ENCODE data around the gene UBE4A.
"Not testable (repeated sequence)": the region's sequence is repeated elsewhere in the genome, so short reads cannot be mapped to it uniquely, and the experiment has no call there.

Gene UBE4A

DNA sequence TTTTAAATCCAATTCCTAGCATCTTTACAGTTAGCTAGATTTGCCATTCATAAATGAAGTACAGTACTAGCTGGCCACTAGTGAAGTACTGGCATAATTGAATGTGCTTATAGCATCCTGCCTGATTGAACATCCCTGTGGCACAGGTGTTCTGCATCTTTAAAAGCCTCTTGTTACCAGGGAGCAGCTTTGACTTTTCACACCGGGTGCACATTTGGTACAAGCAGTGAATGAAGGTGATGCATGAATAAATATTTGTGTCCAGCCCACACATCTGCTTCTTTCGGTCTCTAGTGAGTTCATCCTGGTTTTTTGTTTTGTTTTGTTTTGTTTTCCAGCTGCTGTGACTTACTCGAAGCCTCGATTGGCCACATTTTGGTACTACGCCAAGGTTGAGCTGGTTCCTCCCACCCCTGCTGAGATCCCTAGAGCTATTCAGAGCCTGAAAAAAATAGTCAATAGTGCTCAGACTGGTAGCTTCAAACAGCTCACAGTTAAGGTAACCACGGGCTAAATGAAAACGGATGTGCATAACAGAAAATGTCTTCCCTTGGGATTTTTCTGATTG is 47.3 kb downstream of the UBE4A start:
- DNase-seq: no peak

DNA sequence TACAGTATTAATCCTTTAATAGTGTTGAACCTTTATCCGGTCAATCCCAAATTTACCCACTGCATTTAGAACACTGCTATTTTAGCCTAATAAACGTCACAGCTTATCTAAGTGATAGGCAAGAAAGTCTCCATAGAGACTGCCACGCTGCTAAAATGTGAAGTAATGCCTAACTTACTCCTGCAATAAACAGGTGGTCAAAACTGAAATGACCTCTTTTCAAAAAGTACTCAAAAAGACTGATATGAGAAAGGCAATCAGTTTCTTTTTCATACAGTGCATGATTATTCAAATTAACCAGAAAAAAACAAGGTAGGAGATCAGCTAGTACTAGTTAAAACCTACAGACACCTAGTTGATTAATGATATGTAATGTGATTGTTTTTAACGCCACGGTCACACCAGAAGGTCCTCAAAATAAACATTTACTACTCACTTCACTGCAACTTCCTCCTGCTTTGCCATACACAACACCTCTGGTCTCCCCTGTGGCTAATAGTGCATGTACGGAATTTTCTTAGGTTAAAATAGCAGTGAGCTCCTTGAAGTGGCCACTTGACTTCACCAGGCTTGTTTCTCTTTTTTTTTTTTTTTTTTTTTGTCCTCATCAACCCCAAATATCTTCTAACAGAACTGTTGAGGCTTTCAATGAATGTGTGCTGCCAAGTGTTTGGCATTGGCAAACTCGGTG is 50.8 kb downstream of the UBE4A start:
- no peak for DNase-seq

DNA sequence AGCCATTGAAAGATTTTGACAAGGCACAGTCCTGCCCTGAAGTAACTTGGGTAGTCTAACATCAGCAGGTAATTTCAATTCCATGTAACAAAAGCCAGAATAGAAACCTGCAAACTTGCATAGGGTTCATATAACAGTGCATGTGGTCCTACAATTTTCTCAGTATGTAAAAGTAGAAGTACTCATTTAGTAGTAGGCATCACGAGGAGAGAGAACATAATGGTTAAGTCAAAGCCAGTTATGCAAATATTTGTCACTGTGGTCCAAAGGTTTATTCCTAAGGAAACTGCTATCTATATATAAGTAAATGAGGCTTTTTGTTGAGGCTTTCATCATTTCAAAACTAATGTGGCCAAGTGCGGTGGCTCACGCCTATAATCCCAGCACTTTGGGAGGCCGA is 52.1 kb downstream of the UBE4A start:
- no peak for DNase-seq

DNA sequence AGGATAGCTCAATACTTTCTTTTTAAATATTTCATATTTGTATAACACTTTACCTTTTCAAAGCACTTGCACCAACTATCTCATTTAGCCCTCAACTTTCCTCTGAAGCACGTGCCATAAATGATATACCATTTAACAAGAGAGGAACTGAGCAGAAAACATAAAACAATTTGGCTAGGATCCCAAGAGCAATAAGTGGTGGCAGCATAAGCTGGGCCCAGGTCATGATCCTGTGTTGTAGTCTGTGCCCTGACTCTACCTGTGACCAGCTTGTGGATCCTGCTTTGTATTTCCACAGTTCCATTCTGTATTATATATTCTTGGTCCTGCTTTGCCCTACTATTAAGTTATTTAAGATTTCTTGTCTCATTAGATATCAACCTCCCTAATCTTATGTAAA is 53.5 kb downstream of the UBE4A start:
- no peak for DNase-seq

DNA sequence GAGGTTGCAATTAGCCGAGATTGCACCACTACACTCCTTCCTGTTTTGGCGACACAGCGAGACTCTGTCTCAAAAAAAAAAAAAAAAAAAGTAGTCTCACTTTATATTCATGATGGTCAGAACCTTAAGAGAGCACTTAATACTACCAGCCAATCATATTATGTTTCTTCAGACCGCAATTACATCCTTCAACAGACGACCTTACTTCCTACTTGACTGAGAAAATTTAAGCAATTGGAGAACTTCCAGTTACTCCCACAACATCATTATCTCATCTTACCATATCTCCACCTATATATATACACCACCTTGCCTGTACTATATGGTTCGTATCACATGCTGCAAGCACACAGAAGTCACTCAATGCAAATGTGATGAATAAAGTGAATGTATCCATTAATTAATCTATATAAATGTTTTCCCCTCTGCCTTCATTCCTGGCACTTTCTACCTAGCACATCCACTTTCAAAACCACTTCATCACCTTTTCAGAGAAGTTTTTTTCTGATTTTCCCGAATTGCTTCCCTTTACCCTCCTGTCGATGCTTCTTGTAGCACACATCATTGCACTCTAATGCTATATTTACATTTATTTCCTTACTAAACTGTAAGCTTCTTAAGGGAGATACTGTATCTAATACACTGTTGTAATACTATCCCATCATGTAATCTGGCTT is 55.8 kb downstream of the UBE4A start:
- peak; percentile 71 for DNase-seq

DNA sequence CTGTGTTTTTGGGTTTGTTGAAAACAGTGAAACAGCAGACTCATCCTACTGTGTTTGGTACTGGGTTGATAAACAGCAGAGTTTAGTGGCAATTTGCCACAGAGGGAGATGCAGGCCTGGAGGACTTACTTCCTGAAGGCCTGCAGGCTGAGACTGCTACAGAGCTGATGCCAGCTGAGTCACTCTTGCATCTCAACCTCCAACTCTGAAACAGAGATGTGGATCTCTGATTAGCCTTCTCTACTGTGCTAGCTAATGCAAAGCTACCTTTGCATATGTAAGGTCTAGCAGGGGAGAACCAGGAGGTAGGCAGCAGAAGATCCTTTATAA is 56.3 kb downstream of the UBE4A start:
- DNase-seq: peak; percentile 98

DNA sequence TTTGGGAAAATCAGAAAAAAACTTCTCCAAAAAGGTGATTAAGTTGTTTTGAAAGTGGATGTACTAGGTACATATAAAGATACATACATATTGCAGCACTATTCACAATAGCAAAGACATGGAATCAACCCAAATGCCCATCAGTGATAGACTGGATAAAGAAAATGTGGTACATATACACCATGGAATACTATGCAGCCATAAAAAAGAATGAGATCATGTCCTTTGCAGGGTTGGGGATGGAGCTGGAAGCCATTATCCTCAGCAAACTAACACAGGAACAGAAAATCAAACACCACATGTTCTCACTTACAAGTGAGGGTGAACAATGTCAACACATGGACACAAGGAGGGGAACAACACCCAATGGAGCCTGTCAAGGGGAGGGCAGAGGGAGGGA is 57.5 kb downstream of the UBE4A start:
- not testable (repeated sequence) for DNase-seq

DNA sequence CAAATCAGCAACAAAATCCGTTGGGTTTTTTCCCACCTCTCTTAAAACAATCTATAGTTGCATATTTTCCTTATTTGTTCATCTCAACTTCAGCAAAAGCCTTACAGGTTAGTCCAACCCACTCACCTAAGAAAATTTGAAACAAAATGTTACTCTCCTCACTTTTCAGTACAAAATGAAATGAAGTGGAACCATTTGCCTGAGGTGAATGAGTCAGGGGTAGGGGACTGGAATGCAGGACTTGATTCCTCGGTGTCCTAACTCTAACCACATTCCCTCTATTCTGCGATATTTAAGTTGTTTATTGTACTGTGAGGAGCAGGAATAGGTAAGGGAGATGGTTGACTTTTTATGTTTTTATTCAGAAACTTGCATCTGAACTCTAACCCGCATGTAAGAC is 58.4 kb downstream of the UBE4A start:
- DNase-seq: no peak

DNA sequence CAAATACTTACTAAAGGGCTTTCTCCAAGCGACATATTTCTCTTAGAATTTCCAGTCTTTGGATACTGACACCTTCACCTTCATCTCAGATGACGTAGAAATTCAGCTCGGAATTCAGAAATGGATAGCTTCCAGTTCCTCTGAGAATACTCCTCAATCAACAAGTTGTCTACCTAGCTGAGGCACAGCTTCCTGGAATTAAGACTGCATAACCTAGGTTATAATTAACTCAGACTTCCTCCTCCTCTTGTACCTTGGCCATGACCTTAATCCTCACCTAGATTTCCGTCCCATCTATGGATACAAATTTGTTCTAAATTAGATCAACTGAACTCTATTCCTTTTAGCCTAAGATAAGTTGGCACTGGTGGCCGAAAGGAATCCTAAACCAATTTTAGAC is 59.4 kb downstream of the UBE4A start:
- no peak for DNase-seq

DNA sequence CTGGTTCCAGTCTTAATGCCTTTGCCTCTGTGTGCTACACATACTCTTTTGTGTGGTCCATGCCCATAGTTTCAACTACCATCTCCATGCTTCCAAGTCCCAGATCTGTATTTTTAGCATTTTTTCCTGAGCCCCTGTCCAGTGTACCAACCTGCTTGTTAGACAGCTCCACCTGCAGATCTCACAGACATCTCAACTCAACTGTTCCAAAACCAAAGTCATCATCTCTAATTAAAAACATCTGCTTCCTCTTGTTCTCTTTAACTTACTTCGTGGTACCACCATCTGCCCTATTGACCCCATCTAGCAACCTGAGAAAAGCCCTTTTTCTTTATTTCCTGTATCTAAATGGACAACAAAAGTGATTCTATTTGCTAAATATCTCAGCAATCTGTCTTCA is 68.3 kb downstream of the UBE4A start:
- DNase-seq: no peak

DNA sequence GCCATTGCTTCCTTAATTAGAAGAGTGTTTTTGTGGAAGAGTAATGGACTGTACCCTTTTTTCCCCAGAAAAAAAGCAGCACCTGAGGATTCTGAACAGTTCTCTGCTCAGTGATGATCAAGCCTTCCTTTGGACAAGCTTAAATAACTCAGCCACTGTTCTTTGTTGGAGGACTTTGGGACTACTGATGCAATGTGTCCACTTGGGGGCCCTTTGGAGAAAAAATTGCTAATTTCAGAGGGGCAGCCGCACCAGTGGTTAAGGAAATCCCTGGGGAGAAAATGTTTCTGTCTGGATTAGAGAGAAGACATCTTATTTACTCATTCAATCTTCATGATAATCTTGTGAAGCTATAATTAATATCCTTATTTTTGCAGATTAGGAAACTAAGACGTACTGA is 71.6 kb downstream of the UBE4A start:
- DNase-seq: peak; percentile 25

DNA sequence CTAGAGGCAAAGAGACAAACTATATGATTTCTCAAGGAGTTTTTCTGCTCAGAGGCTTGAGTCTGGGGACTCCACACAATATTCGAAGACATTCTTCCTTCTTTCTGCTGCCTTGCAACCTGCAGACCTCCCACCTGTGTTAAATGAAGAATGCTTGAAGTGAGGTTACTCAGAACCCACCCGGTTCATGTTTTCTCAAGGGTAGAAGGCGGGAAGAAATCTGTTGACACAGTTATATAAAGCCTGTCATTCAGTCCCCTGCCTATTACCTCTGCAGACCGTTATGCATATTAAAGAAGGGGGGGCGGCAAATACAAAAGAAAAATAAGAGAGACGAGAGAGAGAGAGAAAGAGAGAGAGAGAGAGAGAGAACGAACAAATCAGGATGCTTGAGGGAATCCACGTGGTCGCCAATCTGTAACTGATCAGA is 74.7 kb downstream of the UBE4A start:
- DNase-seq: no peak

DNA sequence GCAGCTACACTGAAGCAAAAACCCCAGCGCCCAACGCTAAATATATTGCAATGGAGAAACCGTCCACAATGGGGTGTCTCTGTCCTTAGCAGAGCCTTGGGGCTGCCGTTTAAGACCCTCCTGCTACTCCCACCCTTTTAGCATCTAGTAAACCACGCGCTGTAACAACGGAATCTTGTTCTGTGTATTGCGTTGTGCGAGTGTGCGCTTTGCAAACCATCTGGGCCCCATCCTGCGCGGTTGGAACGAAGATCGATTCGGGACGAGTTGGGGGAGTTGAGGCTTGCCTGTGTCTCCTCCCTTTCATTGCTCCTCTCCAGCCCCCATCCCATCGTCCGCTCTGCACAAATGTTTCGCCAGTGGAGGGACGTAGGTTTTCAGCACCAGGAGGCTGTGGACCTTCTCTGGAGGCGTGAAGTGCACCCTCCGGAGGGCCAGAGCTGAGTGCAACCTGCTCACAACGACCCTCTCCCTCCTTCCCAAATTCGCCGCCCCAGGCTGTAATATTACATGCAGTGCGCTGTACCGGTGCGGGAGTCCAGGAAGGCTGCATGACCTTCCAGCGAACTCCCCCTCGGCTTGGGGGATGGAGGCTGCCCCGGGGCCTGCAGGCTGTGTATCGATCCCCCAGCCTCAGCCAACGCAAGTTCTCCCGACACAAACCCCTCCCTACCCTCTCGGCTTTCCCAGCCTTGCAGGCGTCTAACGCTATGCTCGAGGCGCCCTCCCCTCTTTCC is 75.3 kb downstream of the UBE4A start:
- DNase-seq: peak; percentile 67

DNA sequence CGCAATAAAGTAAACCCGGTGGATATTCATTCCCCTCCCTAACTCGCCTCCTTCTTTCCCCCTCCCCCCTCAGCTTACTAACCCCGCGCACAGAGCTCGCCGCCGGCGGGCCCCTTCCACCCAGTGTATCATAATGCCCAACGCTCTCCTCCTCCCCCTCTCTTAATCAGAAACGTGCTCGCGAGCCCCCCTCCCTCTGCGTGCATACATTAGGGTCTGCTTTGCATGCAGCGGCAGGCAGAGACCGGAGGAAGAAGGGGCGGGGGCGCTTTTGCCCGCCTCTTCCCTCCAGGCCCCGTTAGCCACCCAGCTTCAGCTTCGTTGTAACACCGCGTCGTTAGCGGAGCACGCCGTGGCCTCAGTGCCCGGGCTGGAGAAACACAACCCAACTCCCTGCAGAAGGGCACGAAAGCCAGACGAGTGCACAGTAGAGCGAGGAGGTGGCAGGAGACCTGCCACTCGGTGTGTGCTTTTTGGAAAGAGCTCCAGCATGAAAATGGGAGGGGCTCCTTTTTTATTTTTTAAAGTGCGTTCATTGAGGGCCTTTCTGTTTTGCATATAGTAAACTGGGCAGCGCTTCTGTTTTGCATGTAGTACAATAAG is 76.0 kb downstream of the UBE4A start:
- peak; percentile 72 for DNase-seq

DNA sequence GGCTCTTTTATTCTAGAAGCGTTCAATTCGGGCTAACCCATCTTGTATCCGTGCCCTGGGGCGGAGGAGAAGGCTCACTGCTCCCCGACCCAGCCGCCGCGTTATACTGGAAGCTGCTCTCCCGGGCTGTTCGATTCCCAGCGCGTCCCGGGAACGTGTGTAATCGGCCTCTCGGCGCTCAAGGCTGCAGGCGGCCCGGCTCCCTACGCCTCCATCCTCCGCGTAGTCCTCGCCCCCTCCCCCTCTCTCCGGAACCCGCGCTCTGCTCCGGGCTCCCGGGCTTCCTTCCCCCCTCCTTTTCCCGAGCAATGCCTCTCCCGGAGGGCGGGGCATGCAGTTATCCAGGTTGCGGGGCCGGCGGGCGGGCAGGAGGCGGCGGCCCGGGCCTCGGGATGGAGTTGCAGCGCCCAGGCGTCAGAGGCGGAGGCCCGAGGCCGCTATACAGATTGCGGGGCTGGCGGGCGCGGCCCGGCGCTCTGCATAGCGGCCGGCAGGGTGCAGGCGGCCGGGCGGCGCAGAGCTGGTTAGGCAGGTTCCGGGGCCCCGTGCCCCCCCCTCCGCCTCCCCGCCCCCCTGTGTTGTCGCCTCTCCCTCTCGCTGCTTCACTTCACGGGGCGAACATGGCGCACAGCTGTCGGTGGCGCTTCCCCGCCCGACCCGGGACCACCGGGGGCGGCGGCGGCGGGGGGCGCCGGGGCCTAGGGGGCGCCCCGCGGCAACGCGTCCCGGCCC is 76.7 kb downstream of the UBE4A start, which contains the start of gene KMT2A:
TSS of gene KMT2A (plus strand) at position 600 of the 732 bp plus-strand sequence. CDS start at position 621, 21 bp downstream.
- DNase-seq: peak; percentile 94

DNA sequence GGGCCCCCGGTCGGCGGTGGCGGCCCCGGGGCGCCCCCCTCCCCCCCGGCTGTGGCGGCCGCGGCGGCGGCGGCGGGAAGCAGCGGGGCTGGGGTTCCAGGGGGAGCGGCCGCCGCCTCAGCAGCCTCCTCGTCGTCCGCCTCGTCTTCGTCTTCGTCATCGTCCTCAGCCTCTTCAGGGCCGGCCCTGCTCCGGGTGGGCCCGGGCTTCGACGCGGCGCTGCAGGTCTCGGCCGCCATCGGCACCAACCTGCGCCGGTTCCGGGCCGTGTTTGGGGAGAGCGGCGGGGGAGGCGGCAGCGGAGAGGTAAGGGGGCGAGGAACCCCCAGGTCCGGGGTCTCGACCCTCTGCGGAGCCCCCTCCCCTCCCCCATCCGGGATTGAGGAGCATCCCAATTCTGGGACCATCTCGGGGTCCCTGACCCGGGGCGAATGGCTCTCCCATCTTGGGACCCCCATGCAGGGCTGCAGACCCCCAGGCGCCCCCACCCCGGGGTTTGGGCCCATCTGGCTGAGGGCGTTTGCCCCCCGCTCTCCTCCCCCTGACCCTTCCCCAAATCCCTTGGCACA is 77.3 kb downstream of the UBE4A start:
- DNase-seq: no peak

DNA sequence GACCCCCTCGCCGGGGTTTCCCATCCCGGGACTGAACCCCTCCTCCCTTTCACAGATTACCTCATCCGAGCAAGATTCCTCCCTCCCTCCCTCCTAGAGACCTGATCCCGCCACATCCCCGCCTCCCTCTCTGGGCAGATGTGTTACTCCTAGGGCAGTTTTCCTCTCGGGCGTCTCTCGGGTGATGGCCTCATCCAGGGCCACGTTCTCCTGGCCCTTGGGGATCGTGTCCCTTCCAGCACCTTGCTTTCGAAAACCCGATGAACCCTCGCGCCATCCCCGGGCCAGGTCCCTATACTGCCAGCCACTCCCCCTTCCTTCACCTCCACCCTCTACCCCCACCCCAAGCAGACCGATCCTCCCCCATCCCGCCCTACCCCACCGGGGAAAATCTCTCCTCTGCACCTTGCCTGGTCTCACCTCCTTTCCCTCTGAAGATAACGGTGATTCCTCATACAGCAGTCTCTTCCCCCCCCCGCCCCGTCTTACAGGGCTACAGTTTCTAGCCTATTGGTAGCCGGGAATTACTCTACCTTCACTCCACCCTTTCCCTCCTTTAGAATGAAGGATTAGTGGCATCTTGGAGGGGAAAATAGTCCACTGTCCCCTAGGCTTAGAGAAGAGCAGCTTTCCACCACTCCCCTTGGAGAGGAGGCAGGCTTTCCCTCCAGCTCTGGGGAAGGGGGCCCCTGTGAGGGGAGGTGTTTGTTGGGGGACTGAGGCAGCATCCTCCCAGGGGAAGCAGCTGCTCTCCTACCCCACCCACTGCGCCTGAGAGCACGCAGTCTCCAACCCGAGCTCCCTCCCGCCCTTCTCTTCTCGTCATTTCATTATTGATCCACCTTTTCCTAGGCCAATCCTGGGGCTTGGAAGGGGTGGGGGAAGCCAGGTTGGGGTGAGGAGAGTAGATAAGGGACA is 78.1 kb downstream of the UBE4A start:
- peak; percentile 71 for DNase-seq

DNA sequence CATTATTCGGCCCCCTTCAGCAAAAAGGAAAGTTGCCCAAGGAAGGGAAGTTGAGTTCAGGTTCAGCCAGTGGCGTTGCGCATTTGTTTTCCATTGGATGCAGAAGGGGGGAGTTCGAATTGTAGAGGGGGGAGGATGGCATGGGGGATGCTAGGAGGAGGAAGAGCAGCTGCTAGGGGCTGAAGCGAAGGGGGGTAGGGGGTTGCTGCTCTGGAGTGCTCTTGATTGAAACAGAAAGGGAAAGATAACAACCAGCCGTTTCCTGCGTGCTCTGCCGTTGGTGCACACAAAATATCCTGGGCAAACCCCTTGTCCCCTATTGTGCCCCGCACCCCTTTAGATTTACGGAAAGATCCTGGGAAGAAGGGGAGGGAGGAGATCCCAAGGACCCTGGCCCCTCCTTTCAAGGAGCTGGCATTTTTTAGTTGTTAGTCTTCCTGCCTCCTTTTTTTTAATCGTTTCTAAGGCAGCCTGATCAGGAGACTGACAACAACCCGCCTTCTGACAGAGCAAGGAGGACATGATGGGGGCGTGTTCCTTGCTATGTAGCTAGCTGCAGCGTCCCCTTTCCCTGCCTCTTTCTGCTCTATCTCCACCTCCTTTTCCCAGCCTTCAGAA is 79.0 kb downstream of the UBE4A start:
- DNase-seq: peak; percentile 81

DNA sequence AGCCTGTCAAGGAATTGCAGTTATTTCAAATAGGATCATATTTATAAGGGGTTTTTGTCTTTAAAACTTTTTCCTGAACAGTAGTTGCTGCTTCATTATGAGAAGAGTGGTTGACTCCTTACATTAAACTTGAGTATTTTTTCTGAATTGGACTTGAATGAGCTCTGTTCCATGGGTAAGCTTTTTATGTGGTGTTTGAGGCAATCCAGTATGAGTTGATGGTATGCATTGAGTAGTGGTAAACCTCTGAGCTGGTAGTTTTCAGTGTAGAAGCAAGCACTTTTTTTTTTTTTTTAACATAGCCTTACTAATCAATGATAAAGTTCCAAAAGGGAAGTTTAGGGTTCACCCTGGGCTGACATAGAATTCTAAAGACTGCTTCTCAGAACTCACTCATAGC is 80.2 kb downstream of the UBE4A start:
- no peak for DNase-seq

DNA sequence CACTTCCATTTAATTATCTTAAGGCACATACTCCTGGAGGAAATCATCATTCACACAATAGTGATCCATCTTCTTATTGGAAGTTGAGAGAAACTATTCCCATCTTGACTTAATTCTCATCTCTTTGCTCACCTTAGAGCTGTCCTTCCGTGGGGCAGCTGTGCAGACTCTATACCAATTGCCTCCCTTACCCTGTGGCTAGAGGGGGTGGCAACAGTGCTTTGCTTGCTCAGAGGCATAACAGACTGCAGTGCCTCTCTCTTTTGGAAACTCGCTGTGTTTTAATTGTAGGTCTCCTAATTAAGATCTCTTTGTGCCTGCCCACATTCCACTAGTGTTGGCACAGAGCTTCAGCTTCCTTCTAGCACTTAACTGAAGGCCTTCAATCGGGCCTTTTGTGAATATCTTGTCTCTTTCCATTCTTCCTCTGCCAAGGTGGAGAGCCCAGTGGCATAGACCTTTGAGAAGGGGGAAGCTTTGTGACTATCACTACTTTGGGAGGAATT is 82.4 kb downstream of the UBE4A start:
- DNase-seq: no peak

Data from hematopoietic multipotent progenitor cell treated with erythropoietin and hydrocortisone succinate and interleukin-3 and kit ligand, for 8 days (in vitro differentiated cells).